Uterus (tissue), 4 donors: ENCODE measurements around the gene LHPP. TPM values are rescaled to one million over a fixed set of nuclear protein-coding genes. Genes with fewer than 3 reads are reported as not detected.
"Not testable (repeated sequence)": the region's sequence is repeated elsewhere in the genome, so short reads cannot be mapped to it uniquely, and the experiment has no call there.

Source experiments
- DNase-seq, 2 donors: peaks; one replicate each; pipeline ENCODE4 v3.0.0-alpha.2; 2019 to 2020
- H3K27ac ChIP-seq, 2 donors: fragments of 200-600 bp; sonication (generic); 1 replicate in 1 of 2; 2 replicates in 1 of 2; pipeline ENCODE4 v1.5.1; 2016 to 2018
- H3K27me3 ChIP-seq, 2 donors: fragments of 200-600 bp; sonication (generic); one replicate each; pipeline ENCODE4 v1.5.1; 2018 to 2019; ENCODE audit warnings: control low read depth in 1 of 2
- H3K36me3 ChIP-seq, 2 donors: fragments of 200-600 bp; sonication (generic); one replicate each; pipeline ENCODE4 v1.5.1; 2019; ENCODE audit warnings: control low read depth in 1 of 2
- H3K4me1 ChIP-seq, 2 donors: fragments of 200-600 bp; sonication (generic); one replicate each; pipeline ENCODE4 v1.5.1; 2018 to 2019; ENCODE audit warnings: control low read depth in 1 of 2
- H3K4me3 ChIP-seq, 2 donors: fragments of 200-600 bp; sonication (generic); 1 replicate in 1 of 2; 2 replicates in 1 of 2; pipeline ENCODE4 v1.5.1; 2018 to 2019; ENCODE audit warnings: mild to moderate bottlenecking in 1 of 2
- H3K9me3 ChIP-seq, 2 donors: fragments of 200-600 bp; sonication (generic); one replicate each; pipeline ENCODE4 v1.5.1; 2019; ENCODE audit warnings: control low read depth in 1 of 2
- CTCF ChIP-seq, 4 experiments: fragments of 200-600 bp in 2 of 4; fragments of 450-650 bp in 2 of 4; sonication (generic) in 2 of 4; IDR thresholded peaks; one replicate each; pipeline ENCODE4 v1.5.1; 2016 to 2019; ENCODE audit warnings: antibody characterized with exemption in 4 of 4, mild to moderate bottlenecking in 2 of 4, moderate library complexity in 1 of 4
- POLR2A ChIP-seq, 2 donors: fragments of 450-650 bp; IDR thresholded peaks; one replicate each; pipeline ENCODE4 v1.6.1; 2016; ENCODE audit warnings: antibody characterized with exemption in 2 of 2, mild to moderate bottlenecking in 1 of 2, moderate library complexity in 1 of 2
- intact Hi-C: fragments of 100-400 bp; cut with DNase I; formaldehyde crosslinking; loops from one replicate; pipeline ENCODE4 v1.15.1; 2023; ENCODE audit warnings: low total_unique reads
- total RNA-seq, 4 donors: library from RNA; depleted of rRNA in 3 of 4; stranded (reverse); fragments of >200 nt in 3 of 4; gene quantifications; one replicate each; pipeline versions ENCODE4 v1.1.0 to v1.2.4, GENCODE V29; 2014 to 2023
- donor health status: DM: yes; HTN: yes; CAD: no.

Gene LHPP
- total RNA-seq, 4 donors from 2014 or later = 0.51 to 23.2 (median 15.3) TPM; not detected in 1

GRCh38 chr10:124425227-124425962, 36.2 kb upstream of the LHPP start:
- no peaks in the 10 kb centered on the region for H3K36me3 ChIP-seq
- no peaks in the 10 kb centered on the region for H3K4me1 ChIP-seq
- H3K27ac ChIP-seq = no peak overlapping the region
- H3K27me3 ChIP-seq = no peaks in the 10 kb centered on the region
- H3K4me3 ChIP-seq = no peak overlapping the region
- no peaks in the 10 kb centered on the region for H3K9me3 ChIP-seq
- no peak for TF ChIP-seq POLR2A (IDR thresholded peaks at IDR 0.05)
- TF ChIP-seq CTCF (IDR thresholded peaks at IDR 0.05) = no peak
- no peak for DNase-seq
- intact Hi-C loops = no loop called here

DNA sequence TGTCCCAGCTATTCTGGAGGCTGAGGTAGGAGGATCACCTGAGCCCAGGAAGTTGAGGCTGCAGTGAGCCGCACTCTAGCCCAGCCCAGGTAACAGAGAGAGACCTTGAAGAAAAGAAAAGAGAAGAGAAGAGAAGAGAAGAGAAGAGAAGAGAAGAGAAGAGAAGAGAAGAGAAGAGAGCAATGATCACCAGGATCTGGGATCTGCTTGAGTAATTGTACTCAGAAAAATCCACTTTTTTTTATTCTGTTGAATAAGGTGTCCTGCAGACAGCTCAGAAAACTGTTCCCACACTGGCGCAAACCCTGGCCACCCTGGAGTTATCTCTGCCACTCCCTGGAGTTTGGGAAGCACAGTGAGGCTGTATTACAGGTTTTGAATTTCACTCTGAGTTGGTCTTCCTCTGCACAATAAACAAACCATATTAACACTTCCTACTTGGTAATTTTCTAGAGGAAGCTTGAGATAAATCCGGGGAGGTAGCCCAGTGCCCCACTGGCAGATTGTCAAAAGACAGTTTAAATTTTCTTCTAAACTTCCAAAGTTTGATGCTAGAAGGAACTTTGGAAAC, 33.3 kb upstream of the LHPP start:
- Histone ChIP-seq H3K4me1 (no peaks in the 10 kb centered on the region), H3K27ac (no peak overlapping the region), H3K4me3 (no peak overlapping the region), H3K27me3 (no peaks in the 10 kb centered on the region), H3K36me3 (no peaks in the 10 kb centered on the region), H3K9me3 (no peaks in the 10 kb centered on the region)
- TF ChIP-seq POLR2A (IDR thresholded peaks at IDR 0.05) = no peak
- no peak for TF ChIP-seq CTCF (IDR thresholded peaks at IDR 0.05)
- DNase-seq = no peak
- intact Hi-C loops = no loop called here

GRCh38 chr10:124429576-124429975, 32.0 kb upstream of the LHPP start:
- Histone ChIP-seq H3K27me3 (no peaks in the 10 kb centered on the region), H3K27ac (no peak overlapping the region), H3K36me3 (no peaks in the 10 kb centered on the region), H3K4me1 (no peaks in the 10 kb centered on the region), H3K9me3 (no peaks in the 10 kb centered on the region), H3K4me3 (no peak overlapping the region)
- DNase-seq = no peak
- intact Hi-C loops = no loop called here
- TF ChIP-seq CTCF (IDR thresholded peaks at IDR 0.05) = no peak
- TF ChIP-seq POLR2A (IDR thresholded peaks at IDR 0.05) = no peak

- no peaks in the 10 kb centered on the region for H3K36me3 ChIP-seq
- H3K9me3 ChIP-seq = no peaks in the 10 kb centered on the region
- no peaks in the 10 kb centered on the region for H3K4me1 ChIP-seq
- intact Hi-C loops = no loop called here
- no peak overlapping the region for H3K27ac ChIP-seq
- no peak for DNase-seq
- no peaks in the 10 kb centered on the region for H3K27me3 ChIP-seq
- TF ChIP-seq CTCF (IDR thresholded peaks at IDR 0.05) (no peak), POLR2A (IDR thresholded peaks at IDR 0.05) (no peak)
- no peak overlapping the region for H3K4me3 ChIP-seq
These were observed 31.5 kb upstream of the LHPP start for GRCh38 chr10:124430077-124430476.

DNA sequence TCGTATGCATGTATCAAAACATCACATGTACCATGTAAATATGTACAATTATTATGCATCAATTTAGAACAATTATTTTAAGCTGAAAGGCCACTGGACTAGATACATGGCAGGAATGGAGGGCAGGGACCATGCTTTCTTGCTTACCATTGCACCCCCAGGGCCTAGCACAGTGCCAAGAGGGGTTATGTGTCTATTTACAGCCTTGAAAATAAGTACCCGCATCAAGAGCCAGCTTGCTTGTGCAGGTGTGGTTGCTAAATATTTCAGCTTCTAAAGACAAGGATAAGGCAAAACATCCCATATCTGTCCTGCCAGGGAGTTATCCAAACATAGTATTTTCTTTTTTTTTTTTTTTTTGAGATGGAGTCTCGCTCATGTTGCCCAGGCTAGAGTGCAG, 28.2 kb upstream of the LHPP start:
- no peaks in the 10 kb centered on the region for H3K27me3 ChIP-seq
- no peak overlapping the region for H3K4me3 ChIP-seq
- H3K27ac ChIP-seq = no peak overlapping the region
- intact Hi-C loops = no loop called here
- no peaks in the 10 kb centered on the region for H3K36me3 ChIP-seq
- no peak for DNase-seq
- TF ChIP-seq CTCF (IDR thresholded peaks at IDR 0.05) (no peak), POLR2A (IDR thresholded peaks at IDR 0.05) (no peak)
- H3K9me3 ChIP-seq = no peaks in the 10 kb centered on the region
- H3K4me1 ChIP-seq = no peaks in the 10 kb centered on the region

GRCh38 chr10:124435683-124436082, 25.9 kb upstream of the LHPP start:
- H3K9me3 ChIP-seq, intact Hi-C loops, H3K27me3 ChIP-seq, H3K4me1 ChIP-seq, H3K36me3 ChIP-seq, H3K4me3 ChIP-seq, H3K27ac ChIP-seq, DNase-seq: not testable (repeated sequence)
